Endothelial cell of umbilical vein (primary cell): ENCODE results near the gene PDSS2.
A peak's percentile ranks its signal among the peaks of the same experiment; 100 is the strongest.

Experiments used
- EZH2 ChIP-seq: IDR thresholded peaks from 2 replicates; pipeline ENCODE4 v1.6.1; 2012; ENCODE audit warnings: borderline replicate concordance, low read depth, mild to moderate bottlenecking, moderate library complexity, low read length, inconsistent platforms; ENCODE audit not compliant: severe bottlenecking
- FOS ChIP-seq: IDR thresholded peaks from 2 replicates; pipeline ENCODE4 v1.6.1; 2011; ENCODE audit warnings: mild to moderate bottlenecking, low read length, moderate library complexity, borderline replicate concordance; ENCODE audit not compliant: insufficient read depth
- GATA2 ChIP-seq: IDR thresholded peaks from 2 replicates; pipeline ENCODE4 v1.7.0; 2011; ENCODE audit warnings: low read depth, mild to moderate bottlenecking, moderate library complexity, mixed read lengths, low read length; ENCODE audit not compliant: insufficient read length, insufficient read depth
- JUN ChIP-seq: IDR thresholded peaks from 2 replicates; pipeline ENCODE4 v1.6.1; 2011; ENCODE audit warnings: borderline replicate concordance, low read depth; ENCODE audit not compliant: insufficient read length, insufficient read depth
- MYC ChIP-seq: IDR thresholded peaks from one replicate; pipeline ENCODE4 v1.6.1; 2011; ENCODE audit warnings: mild to moderate bottlenecking, low read depth, low read length
- POLR2A ChIP-seq: IDR thresholded peaks from 2 replicates; pipeline ENCODE4 v1.6.1; 2012; ENCODE audit warnings: low read depth, mild to moderate bottlenecking, control low read depth, low read length
- POLR2AphosphoS5 ChIP-seq: IDR thresholded peaks from 2 replicates; pipeline ENCODE4 v1.6.1; 2012; ENCODE audit warnings: low read depth, mild to moderate bottlenecking, control low read depth, low read length, moderate library complexity; ENCODE audit not compliant: insufficient read depth
- TF ChIP-seq, protein P1 (sequence below), 2 donors: IDR thresholded peaks; 1 replicate in 1 of 2; 2 replicates in 1 of 2; pipeline ENCODE4 v1.5.1; 2011; ENCODE audit warnings: low read length in 2 of 2, mild to moderate bottlenecking in 2 of 2, moderate library complexity in 2 of 2, control low read depth in 1 of 2, inconsistent platforms in 1 of 2, low read depth in 1 of 2; ENCODE audit not compliant: insufficient read depth in 1 of 2; ENCODE audit errors: extremely low read depth in 1 of 2
- TF ChIP-seq, protein P2 (sequence below): IDR thresholded peaks from 2 replicates; pipeline ENCODE4 v1.6.1; 2011; ENCODE audit not compliant: insufficient read depth, insufficient read length

DNA sequence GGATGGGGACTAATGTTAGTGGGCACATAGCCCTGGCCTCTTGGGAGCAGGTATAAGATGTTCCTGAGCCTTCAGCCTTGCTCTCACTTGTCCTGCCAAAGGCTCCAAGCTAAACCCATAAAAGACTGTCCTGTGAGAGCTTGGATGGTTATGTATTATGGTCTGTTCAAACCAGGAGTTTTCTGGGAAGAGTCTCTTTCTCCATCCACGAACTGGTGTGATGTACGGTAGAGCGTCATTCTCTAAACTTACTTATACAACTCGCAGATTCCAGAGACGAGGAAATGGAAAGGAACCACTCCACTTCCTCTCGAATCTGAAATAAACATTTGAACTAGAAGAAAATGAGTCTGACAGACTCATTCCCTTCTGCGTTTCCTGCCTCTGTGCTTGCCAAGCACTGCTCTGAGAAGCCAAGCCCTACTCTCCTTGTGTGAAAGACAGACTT lies 35.9 kb upstream of the PDSS2 start:
- TF ChIP-seq, protein P1, sequence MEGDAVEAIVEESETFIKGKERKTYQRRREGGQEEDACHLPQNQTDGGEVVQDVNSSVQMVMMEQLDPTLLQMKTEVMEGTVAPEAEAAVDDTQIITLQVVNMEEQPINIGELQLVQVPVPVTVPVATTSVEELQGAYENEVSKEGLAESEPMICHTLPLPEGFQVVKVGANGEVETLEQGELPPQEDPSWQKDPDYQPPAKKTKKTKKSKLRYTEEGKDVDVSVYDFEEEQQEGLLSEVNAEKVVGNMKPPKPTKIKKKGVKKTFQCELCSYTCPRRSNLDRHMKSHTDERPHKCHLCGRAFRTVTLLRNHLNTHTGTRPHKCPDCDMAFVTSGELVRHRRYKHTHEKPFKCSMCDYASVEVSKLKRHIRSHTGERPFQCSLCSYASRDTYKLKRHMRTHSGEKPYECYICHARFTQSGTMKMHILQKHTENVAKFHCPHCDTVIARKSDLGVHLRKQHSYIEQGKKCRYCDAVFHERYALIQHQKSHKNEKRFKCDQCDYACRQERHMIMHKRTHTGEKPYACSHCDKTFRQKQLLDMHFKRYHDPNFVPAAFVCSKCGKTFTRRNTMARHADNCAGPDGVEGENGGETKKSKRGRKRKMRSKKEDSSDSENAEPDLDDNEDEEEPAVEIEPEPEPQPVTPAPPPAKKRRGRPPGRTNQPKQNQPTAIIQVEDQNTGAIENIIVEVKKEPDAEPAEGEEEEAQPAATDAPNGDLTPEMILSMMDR (IDR thresholded peaks at IDR 0.05; ENCODE audit: extremely low read depth in 1 of 2, insufficient read depth in 1 of 2, low read depth in 1 of 2, low read length in 2 of 2), result no peak
- TF ChIP-seq, protein P2, sequence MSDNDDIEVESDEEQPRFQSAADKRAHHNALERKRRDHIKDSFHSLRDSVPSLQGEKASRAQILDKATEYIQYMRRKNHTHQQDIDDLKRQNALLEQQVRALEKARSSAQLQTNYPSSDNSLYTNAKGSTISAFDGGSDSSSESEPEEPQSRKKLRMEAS, result no peak
- TF ChIP-seq POLR2A (peak; percentile 29), POLR2AphosphoS5 (no peak), GATA2 (no peak), MYC (no peak), EZH2 (no peak), FOS (peak; percentile 48), JUN (no peak)
